NCI-H2196 treated with DMSO at 0.1 percent for 48 hours (cell line): Measurements from ENCODE around the gene FDCSP.
"Not testable (repeated sequence)": the region's sequence is repeated elsewhere in the genome, so short reads cannot be mapped to it uniquely, and the experiment has no call there.

Source experiments
- DNase-seq: peaks from one replicate; lab custom pipeline; 2025; ENCODE audit not compliant: unreplicated experiment; lab: John Stamatoyannopoulos, UW

The FDCSP gene

GRCh38 chr4:70239131-70239883 is 13.4 kb downstream of the FDCSP start:
- DNase-seq = no peak

GRCh38 chr4:70239884-70240591 is 14.1 kb downstream of the FDCSP start:
- DNase-seq = no peak

- DNase-seq = not testable (repeated sequence)
Measured at GRCh38 chr4:70242297-70242696, 16.4 kb downstream of the FDCSP start, which contains the start of gene CSN3. Gene CSN3 (plus strand): TSS chr4:70242597. CDS start chr4:70244820, 2,223 bp downstream.

GRCh38 chr4:70243091-70243490 is 17.2 kb downstream of the FDCSP start:
- DNase-seq = no peak

GRCh38 chr4:70251250-70251944 is 25.5 kb downstream of the FDCSP start:
- DNase-seq = no peak

- no peak for DNase-seq
Measured at GRCh38 chr4:70251945-70252277, 26.0 kb downstream of the FDCSP start.

GRCh38 chr4:70269674-70270073 is 43.8 kb downstream of the FDCSP start:
- DNase-seq = no peak

- no peak for DNase-seq
Measured at GRCh38 chr4:70277121-70277520, 51.2 kb downstream of the FDCSP start.

GRCh38 chr4:70280567-70280966 is 54.6 kb downstream of the FDCSP start:
- no peak for DNase-seq
